PC-3 (cell line): ENCODE data around the gene RYR2. TPM values are rescaled to one million over a fixed set of nuclear protein-coding genes. Genes with fewer than 3 reads are reported as not detected.
"Not testable (repeated sequence)": the region's sequence is repeated elsewhere in the genome, so short reads cannot be mapped to it uniquely, and the experiment has no call there.

Experiments used
- ATAC-seq: fragments of 200-7000 bp; cut with Tn5 transposase; 2 replicates; pipeline ENCODE4 v1.9.1; 2020; ENCODE audit warnings: mild to moderate bottlenecking, moderate library complexity
- BruUV-seq: library from RNA; stranded (reverse); fragments of 400-500 nt; replicated peaks from 2 replicates; lab custom pipeline; 2021; lab: Mats Ljungman, UMichigan
- CTCF ChIA-PET: fragments of 300-600 bp; sonication (Branson Sonifier 250); formaldehyde crosslinking; loops from one replicate; lab custom pipeline; 2022; ENCODE audit warnings: antibody characterized with exemption; lab: Charles Lee
- POLR2A ChIA-PET: fragments of 300-600 bp; sonication (Branson Sonifier 250); formaldehyde crosslinking; loops from one replicate; lab custom pipeline; 2022; ENCODE audit warnings: antibody characterized with exemption; ENCODE audit not compliant: unreplicated experiment; lab: Charles Lee
- DNase-seq: peaks from one replicate; pipeline ENCODE4 v3.0.0-alpha.2; 2015
- H2AFZ ChIP-seq: fragments of 300-600 bp; sonication (generic); 2 replicates; pipeline ENCODE4 v1.6.0; 2016; ENCODE audit warnings: antibody characterized with exemption, low read length
- H3F3A ChIP-seq: fragments of 300-600 bp; sonication (generic); one replicate; pipeline ENCODE4 v1.6.0; 2017; ENCODE audit warnings: antibody characterized with exemption, low read length, control low read depth, mild to moderate bottlenecking; ENCODE audit not compliant: unreplicated experiment
- H3K27ac ChIP-seq: fragments of 300-600 bp; sonication (generic); 2 replicates; pipeline ENCODE4 v1.5.1; 2016; ENCODE audit warnings: mild to moderate bottlenecking, low read length
- H3K27me3 ChIP-seq: fragments of 300-600 bp; sonication (generic); 2 replicates; pipeline ENCODE4 v1.6.1; 2016; ENCODE audit warnings: low read length, mixed read lengths
- H3K36me3 ChIP-seq: fragments of 300-600 bp; sonication (generic); 2 replicates; pipeline ENCODE4 v1.6.1; 2016; ENCODE audit warnings: low read depth, mixed run types, low read length, mixed read lengths
- H3K4me1 ChIP-seq: fragments of 300-600 bp; sonication (generic); 2 replicates; pipeline ENCODE4 v1.5.1; 2016; ENCODE audit warnings: low read length; ENCODE audit not compliant: insufficient read depth
- H3K4me2 ChIP-seq: fragments of 300-600 bp; sonication (generic); 2 replicates; pipeline ENCODE4 v1.6.0; 2016; ENCODE audit warnings: low read length
- H3K4me3 ChIP-seq: fragments of 300-600 bp; sonication (generic); 2 replicates; pipeline ENCODE4 v1.5.1; 2016; ENCODE audit warnings: mild to moderate bottlenecking, low read length, mixed read lengths
- H3K79me2 ChIP-seq: fragments of 300-600 bp; sonication (generic); 2 replicates; pipeline ENCODE4 v1.6.1; 2017; ENCODE audit warnings: low read length, mixed read lengths
- H3K9ac ChIP-seq: fragments of 300-600 bp; sonication (generic); 2 replicates; pipeline ENCODE4 v1.6.0; 2016; ENCODE audit warnings: mild to moderate bottlenecking, low read length
- H3K9me2 ChIP-seq: fragments of 300-600 bp; sonication (generic); replicated peaks from 2 replicates; pipeline ENCODE4 v1.6.1; 2016; ENCODE audit warnings: mixed run types, low read length, mixed read lengths
- H3K9me3 ChIP-seq: fragments of 300-600 bp; sonication (generic); 2 replicates; pipeline ENCODE4 v1.6.1; 2016; ENCODE audit warnings: low read length, mixed read lengths
- H4K20me1 ChIP-seq: fragments of 300-600 bp; sonication (generic); 2 replicates; pipeline ENCODE4 v1.6.1; 2016; ENCODE audit warnings: low read length, mixed read lengths
- CTCF ChIP-seq: fragments of 300-600 bp; sonication (generic); conservative IDR thresholded peaks from 2 replicates; pipeline ENCODE4 v1.5.1; 2017; ENCODE audit warnings: antibody characterized with exemption, low read depth, mild to moderate bottlenecking, low read length
- EZH2 ChIP-seq: fragments of 300-600 bp; sonication (generic); IDR thresholded peaks from one replicate; pipeline ENCODE4 v1.6.1; 2017; ENCODE audit warnings: antibody characterized with exemption, mild to moderate bottlenecking, low read length; ENCODE audit not compliant: unreplicated experiment
- EZH2phosphoT487 ChIP-seq: fragments of 300-600 bp; sonication (generic); IDR thresholded peaks from 2 replicates; pipeline ENCODE4 v1.6.1; 2018; ENCODE audit warnings: mild to moderate bottlenecking, antibody characterized with exemption, low read length, borderline replicate concordance
- intact Hi-C: fragments of 100-400 bp; cut with micrococcal nuclease; formaldehyde crosslinking; loops from 2 replicates; pipeline ENCODE4 v1.9.0; 2023
- total RNA-seq: library from RNA; depleted of rRNA; stranded (reverse); fragments of >200 nt; gene quantifications from 2 replicates; pipeline ENCODE4 v1.2.3, GENCODE V29; 2014

RYR2 gene
- total RNA-seq, 1 experiment from 2014 or later: not detected

GRCh38 chr1:237817277-237817676 is 775.3 kb downstream of the RYR2 start:
- TF ChIP-seq CTCF (no peak), EZH2phosphoT487 (no peak), EZH2 (no peak)
- ChIA-PET CTCF (no interaction called here), POLR2A (no interaction called here)
- BruUV-seq: no TSS peak
- Histone ChIP-seq H3K27ac (no peak overlapping the region), H3K79me2 (no peaks in the 10 kb centered on the region), H3K4me1 (peaks cover 2% of the 10 kb centered on the region; the same call in 1 of the 2 replicates), H3F3A (no peaks in the 10 kb centered on the region), H3K27me3 (no peaks in the 10 kb centered on the region), H3K9me3 (no peaks in the 10 kb centered on the region), H3K9ac (no peak overlapping the region), H2AFZ (no peak overlapping the region), H3K4me2 (no peak overlapping the region), H3K9me2 (no peaks in the 10 kb centered on the region), H3K4me3 (no peak overlapping the region), H3K36me3 (no peaks in the 10 kb centered on the region), H4K20me1 (no peaks in the 10 kb centered on the region)
- DNase-seq: no peak
- no peak for ATAC-seq
- intact Hi-C loops: no loop called here

GRCh38 chr1:237820634-237821033 is 778.6 kb downstream of the RYR2 start:
- H3K4me2 ChIP-seq: peak overlapping the region; percentile 39
- H3F3A ChIP-seq, H3K27ac ChIP-seq, BruUV-seq, H3K36me3 ChIP-seq, H4K20me1 ChIP-seq, POLR2A ChIA-PET, H3K79me2 ChIP-seq, H3K27me3 ChIP-seq, H3K4me1 ChIP-seq, H3K9me2 ChIP-seq, H3K4me3 ChIP-seq, H3K9ac ChIP-seq, CTCF ChIA-PET, H3K9me3 ChIP-seq: not testable (repeated sequence)
- intact Hi-C loops: loop anchor here (2.0 kb wide), 1 partner anchor 52 kb away; no protein-coding TSS in a partner anchor
- peak; percentile 59 for DNase-seq
- peak; percentile 97 for ATAC-seq
- H2AFZ ChIP-seq: 0 out of 2 replicates have a peak overlapping the region, but pooled peaks have one; percentile 30

GRCh38 chr1:237832858-237833257 is 790.9 kb downstream of the RYR2 start:
- no peak overlapping the region for H3K4me2 ChIP-seq
- TF ChIP-seq EZH2: no peak
- no peak for TF ChIP-seq CTCF
- no peak for TF ChIP-seq EZH2phosphoT487
- CTCF ChIA-PET: no interaction called here
- no peak for ATAC-seq
- no peaks in the 10 kb centered on the region for H3K79me2 ChIP-seq
- DNase-seq: no peak
- POLR2A ChIA-PET: no interaction called here
- H3F3A ChIP-seq: no peaks in the 10 kb centered on the region
- H3K9me3 ChIP-seq: no peaks in the 10 kb centered on the region
- H3K27ac ChIP-seq: no peak overlapping the region
- H4K20me1 ChIP-seq: no peaks in the 10 kb centered on the region
- no peaks in the 10 kb centered on the region for H3K36me3 ChIP-seq
- intact Hi-C loops: no loop called here
- BruUV-seq: no TSS peak
- no peaks in the 10 kb centered on the region for H3K9me2 ChIP-seq
- no peak overlapping the region for H3K9ac ChIP-seq
- no peak overlapping the region for H2AFZ ChIP-seq
- H3K27me3 ChIP-seq: peaks cover 3% of the 10 kb centered on the region; the same call in 1 of the 2 replicates
- H3K4me1 ChIP-seq: no peaks in the 10 kb centered on the region
- no peak overlapping the region for H3K4me3 ChIP-seq
